ENCODE data around the gene ARPC4. TPM values are rescaled to one million over a fixed set of nuclear protein-coding genes. Genes with fewer than 3 reads are reported as not detected.

ARPC4 gene
- total and polyA plus RNA-seq, 10 of the 15 experiments (the other 5 are each of a cell fraction or from before 2014, with no cell fraction given) = 42.0 to 354 (median 268) TPM

GRCh38 chr3:9769426-9770275, 23.2 kb upstream of the ARPC4 start, which contains the start of gene CAMK1:
CAMK1 (minus strand) TSS chr3:9769947; CDS start chr3:9767749, 2,198 bp downstream.
- in situ Hi-C loops (cut with MboI) = no loop called here
- no TSS peak for BruUV-seq (replicated peaks)
- RAD21 ChIA-PET (ENCODE audit: unreplicated experiment) = interaction anchor here (1.0 to 1.2 kb wide), 2 partner anchors 11 to 30 kb away, joined by 3 read pairs; no protein-coding TSS in a partner anchor

More at GRCh38 chr3:9769426-9770275, 23.2 kb upstream of the ARPC4 start, which contains the start of gene CAMK1:
- CTCF ChIA-PET = no interaction called here
- H3K27ac ChIP-seq (ENCODE audit: control insufficient read depth, insufficient read depth) = no peak within 1 kb of the TSS
- POLR2A ChIA-PET = interaction anchor here (1.1 kb wide), 1 partner anchor 14 kb away, joined by 5 read pairs; no protein-coding TSS in a partner anchor
- no peak for DNase-seq (ENCODE audit: low read depth, low spot score)
- H3K9me3 ChIP-seq (replicated peaks; ENCODE audit: control insufficient read depth, insufficient read depth, low read length) = no peaks in the 10 kb centered on the region
- H3K79me2 ChIP-seq (ENCODE audit: control insufficient read depth, insufficient read depth, low read length) = no peaks in the 10 kb centered on the region
- WGBS (ENCODE audit: insufficient coverage, insufficient replicate concordance, low lambda C conversion rate, missing lambda C conversion rate) = 6% methylated on average over 49 of the region's 49 CpGs
- no peak for FAIRE-seq
- no peaks in the 10 kb centered on the region for H4K20me1 ChIP-seq (ENCODE audit: control insufficient read depth, insufficient read depth)
- SMC1A ChIA-PET (ENCODE audit: uncharacterized antibody, unreplicated experiment) = interaction anchor here (0.9 to 1.0 kb wide), 2 partner anchors 16 to 23 kb away, joined by 3 read pairs; partner anchors contain the start of genes ARPC4 and TADA3
- intact Hi-C loops (cut with micrococcal nuclease; ENCODE audit: unreplicated experiment) = no loop called here
- H3K4me2 ChIP-seq (ENCODE audit: control insufficient read depth, insufficient read depth) = peak within 1 kb of the TSS; percentile 68
- H3K36me3 ChIP-seq (ENCODE audit: control insufficient read depth in 2 of 2, insufficient read depth in 2 of 2, low read length in 1 of 2) = no peaks in the 10 kb centered on the region
- peak within 1 kb of the TSS; percentile 8; the same call in 1 of the 2 replicates for H3K9ac ChIP-seq (ENCODE audit: control insufficient read depth, insufficient read depth, low read length)
- peaks cover 0 to 2% of the 10 kb centered on the region in 2 experiments; a peak in 3 of 4 replicates for H3K27me3 ChIP-seq (replicated peaks in 1 of 2; ENCODE audit: control insufficient read depth in 2 of 2, insufficient read depth in 2 of 2, low read length in 1 of 2)
- peak; percentile 89 for ATAC-seq
- peak within 1 kb of the TSS; percentile 72 for H2AFZ ChIP-seq (ENCODE audit: control insufficient read depth, low read depth, low read length)
- peak within 1 kb of the TSS; percentile 1; the same call in 1 of the 2 replicates for H3K4me3 ChIP-seq
- no peaks in the 10 kb centered on the region; the same call in 1 of the 2 replicates for H3K4me1 ChIP-seq (ENCODE audit: control insufficient read depth, insufficient read depth, low read length)
- TF ChIP-seq RB1 (IDR thresholded peaks at IDR 0.05; ENCODE audit: borderline replicate concordance) = 0 out of 2 replicates have a peak, but pooled peaks have one; percentile 41
- TF ChIP-seq BHLHE40 (IDR thresholded peaks at IDR 0.05; ENCODE audit: borderline replicate concordance in 1 of 2, low read depth in 2 of 2, low read length in 1 of 2) = peak in 1 of 2 experiments; percentile 48; a peak in 1 of 4 replicates
- TF ChIP-seq SUPT20H (IDR thresholded peaks at IDR 0.05; ENCODE audit: borderline replicate concordance, control insufficient read depth, low read depth, low read length) = no peak
- TF ChIP-seq KAT2A (conservative IDR thresholded peaks at IDR 0.05; ENCODE audit: control insufficient read depth, low read depth, low read length) = no peak
- 0 out of 2 replicates have a peak, but pooled peaks have one; percentile 38 for TF ChIP-seq POLR2A (IDR thresholded peaks at IDR 0.05; ENCODE audit: low read depth, low read length)
- TF ChIP-seq GATAD2B (conservative IDR thresholded peaks at IDR 0.05; ENCODE audit: low read depth) = 0 out of 2 replicates have a peak, but pooled peaks have one; percentile 36
- TF ChIP-seq USF2 (IDR thresholded peaks at IDR 0.05; ENCODE audit: borderline replicate concordance, low read depth, low read length) = no peak
- 0 out of 2 replicates have a peak, but pooled peaks have one; percentile 28 for TF ChIP-seq DPF2 (IDR thresholded peaks at IDR 0.05)
